GM18909 (cell line): ENCODE results near the gene NDFIP2.
"Not testable (repeated sequence)": the region's sequence is repeated elsewhere in the genome, so short reads cannot be mapped to it uniquely, and the experiment has no call there.

Source experiments
- ATAC-seq: cut with Tn5 transposase; IDR thresholded peaks from one replicate; pipeline ENCODE4 v1.9.1; 2021; ENCODE audit warnings: mild to moderate bottlenecking; ENCODE audit not compliant: unreplicated experiment, poor library complexity

NDFIP2 gene

DNA sequence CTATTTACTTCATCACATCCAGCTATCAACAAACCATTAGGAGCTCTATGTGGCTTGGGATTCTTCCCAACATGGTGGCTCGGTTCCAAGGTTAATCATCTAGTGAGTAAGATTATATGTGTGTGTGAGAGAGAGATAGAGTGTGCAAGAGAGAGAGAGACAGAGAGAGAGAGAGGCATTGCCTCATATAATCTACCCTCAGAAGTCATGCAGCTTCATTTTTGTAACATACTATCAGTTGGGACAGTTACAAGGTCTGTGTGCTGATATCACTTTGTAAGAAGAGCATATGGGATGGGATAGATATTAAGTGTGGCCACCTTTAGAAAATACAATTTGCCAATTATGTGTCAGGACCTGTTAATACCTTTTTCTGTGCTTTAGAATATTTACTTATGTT lies 104.1 kb downstream of the NDFIP2 start:
- no peak for ATAC-seq

- ATAC-seq, result no peak
Observed at GRCh38 chr13:79589603-79590393, 108.8 kb downstream of the NDFIP2 start.

DNA sequence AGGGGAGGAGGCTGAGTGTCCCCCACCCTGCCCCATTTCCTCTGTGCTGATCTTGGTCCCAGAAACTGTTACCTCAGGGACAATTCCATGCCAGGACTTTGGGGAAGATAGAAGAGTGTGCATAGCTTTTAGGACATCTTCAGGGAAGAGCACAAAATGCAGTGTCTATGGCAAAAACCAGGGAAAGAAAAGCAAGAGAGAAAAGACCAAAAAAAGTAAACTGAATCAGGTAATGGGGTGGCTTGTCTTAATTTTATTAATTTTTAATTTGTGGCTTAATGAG lies 109.4 kb downstream of the NDFIP2 start:
- no peak for ATAC-seq

DNA sequence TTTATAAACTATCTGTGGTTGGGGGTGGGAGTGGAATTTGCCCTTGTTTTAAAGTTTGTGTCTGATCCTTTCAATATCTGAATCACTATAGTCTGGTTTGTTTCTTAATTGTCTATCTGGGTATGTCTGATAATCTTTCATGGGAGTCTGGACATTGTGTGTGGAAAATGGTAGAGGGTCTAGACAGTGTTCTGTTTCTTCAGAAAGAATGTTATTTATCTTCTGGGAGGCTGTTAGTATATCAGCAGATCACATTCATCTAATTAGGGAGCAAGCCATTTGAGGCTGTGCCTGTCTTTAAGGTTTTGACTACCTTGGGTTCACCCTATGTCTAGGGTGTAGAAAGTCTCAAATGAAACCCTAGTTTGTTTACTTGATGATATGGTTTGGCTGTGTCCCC lies 110.5 kb downstream of the NDFIP2 start:
- no peak for ATAC-seq

- no peak for ATAC-seq
Observed at GRCh38 chr13:79593121-79593520, 112.2 kb downstream of the NDFIP2 start.

GRCh38 chr13:79593641-79594275 lies 112.8 kb downstream of the NDFIP2 start:
- no peak for ATAC-seq

DNA sequence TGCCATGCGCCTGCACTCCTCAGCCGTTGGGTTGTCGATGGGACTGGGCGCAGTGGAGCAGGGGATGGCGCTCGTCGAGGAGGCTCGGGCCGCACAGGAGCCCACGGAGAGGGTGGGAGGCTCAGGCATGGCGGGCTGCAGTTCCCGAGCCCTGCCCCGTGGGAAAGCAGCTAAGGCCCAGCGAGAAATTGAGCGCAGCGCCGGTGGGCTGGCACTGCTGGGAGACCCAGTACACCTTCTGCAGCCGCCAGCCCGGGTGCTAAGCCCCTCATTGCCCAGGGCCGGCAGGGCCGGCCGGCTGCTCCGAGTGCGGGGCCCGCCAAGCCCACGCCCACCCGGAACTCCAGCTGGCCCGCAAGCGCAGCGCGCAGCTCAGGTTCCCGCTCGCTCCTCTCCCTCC lies 119.2 kb downstream of the NDFIP2 start:
- not testable (repeated sequence) for ATAC-seq

- ATAC-seq, result no peak
Observed at GRCh38 chr13:79602936-79603335, 122.0 kb downstream of the NDFIP2 start.

- ATAC-seq, result no peak
Observed at GRCh38 chr13:79604752-79605151, 123.8 kb downstream of the NDFIP2 start.
